SU-DHL-6 (cell line): Measurements from ENCODE around the gene NANS.

Source experiments
- CTCF ChIP-seq: fragments of 200-600 bp; sonication (generic); IDR thresholded peaks from one replicate; pipeline ENCODE4 v1.5.1; 2017; ENCODE audit warnings: antibody characterized with exemption, mild to moderate bottlenecking, low read length, moderate library complexity; ENCODE audit not compliant: insufficient read depth, poor library complexity, severe bottlenecking
- EZH2phosphoT487 ChIP-seq: fragments of 200-600 bp; sonication (generic), shearing (Covaris generic); conservative IDR thresholded peaks from 2 replicates; pipeline ENCODE4 v1.6.1; 2018; ENCODE audit warnings: mild to moderate bottlenecking, antibody characterized with exemption, low read length, moderate library complexity, mixed read lengths

GRCh38 chr9:98009437-98009836 is 47.1 kb upstream of the NANS start:
- no peak for TF ChIP-seq CTCF
- no peak for TF ChIP-seq EZH2phosphoT487
